NCI-H2171 treated with DMSO at 0.1 percent for 48 hours (cell line): ENCODE results near the gene ATG4D.

Experiments
- DNase-seq: peaks from one replicate; lab custom pipeline; 2025; lab: John Stamatoyannopoulos, UW

The ATG4D gene

DNA sequence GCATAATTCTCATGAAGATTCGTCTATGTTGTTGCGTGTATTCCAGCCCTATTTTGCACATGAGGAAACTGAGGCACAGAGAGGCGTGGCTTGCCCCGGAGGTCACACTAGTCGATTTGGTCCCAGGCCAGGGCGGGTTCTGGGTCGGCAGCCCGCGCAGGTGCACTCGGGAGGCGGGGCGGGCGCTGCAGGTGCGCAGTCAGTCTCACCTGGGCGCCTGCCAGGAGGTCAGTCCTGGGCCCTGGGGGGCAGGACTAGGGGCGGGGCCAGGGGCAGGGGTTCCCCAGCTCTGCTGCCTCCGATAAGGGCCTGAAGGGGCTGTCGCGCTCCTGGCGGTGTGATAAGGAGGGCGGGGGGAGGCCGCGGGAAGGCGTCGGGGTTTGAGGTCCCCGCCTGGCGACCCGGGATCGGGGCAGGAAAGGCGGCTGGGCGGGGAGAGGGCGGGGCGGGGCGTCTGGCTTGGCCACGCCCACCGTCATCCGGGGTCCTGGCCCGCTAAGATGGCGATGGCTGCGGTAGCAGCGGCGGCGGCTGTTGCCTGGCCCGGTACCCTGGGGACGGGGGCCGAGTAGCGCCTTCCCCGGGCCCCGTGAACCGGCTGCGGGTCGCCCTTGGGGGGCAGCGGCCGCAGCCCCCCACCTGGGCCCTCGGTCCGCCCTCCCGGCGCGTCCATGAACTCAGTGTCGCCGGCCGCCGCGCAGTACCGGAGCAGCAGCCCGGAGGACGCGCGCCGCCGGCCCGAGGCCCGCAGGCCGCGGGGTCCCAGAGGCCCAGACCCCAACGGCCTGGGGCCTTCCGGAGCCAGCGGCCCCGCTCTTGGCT, at the start of gene ATG4D:
Gene ATG4D (plus strand): TSS at position 485 of the 822 bp plus-strand sequence. CDS start 187 bp downstream, at position 672.
- peak; percentile 92 for DNase-seq

DNA sequence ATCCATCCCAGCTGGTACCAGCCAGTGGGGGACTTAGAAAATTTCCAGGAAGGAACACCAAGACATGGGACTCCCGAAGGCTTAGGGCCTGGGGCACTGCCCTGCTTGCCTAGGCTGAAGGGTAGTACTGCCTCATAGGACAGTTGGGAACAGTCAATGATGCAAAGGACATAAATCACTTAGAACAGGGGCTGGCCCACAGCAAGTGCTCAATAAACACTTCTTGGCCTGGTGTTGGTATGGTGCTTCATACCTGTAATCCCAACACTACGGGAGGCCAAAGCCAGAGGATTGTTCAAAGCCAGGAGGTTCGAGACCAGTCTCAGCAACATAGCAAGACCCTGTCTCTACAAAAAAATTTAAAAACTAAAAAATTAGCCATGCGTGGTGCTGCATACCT, 46.3 kb upstream of the ATG4D start:
- no peak for DNase-seq

GRCh38 chr19:10499550-10500246, 44.0 kb upstream of the ATG4D start:
- no peak for DNase-seq

DNA sequence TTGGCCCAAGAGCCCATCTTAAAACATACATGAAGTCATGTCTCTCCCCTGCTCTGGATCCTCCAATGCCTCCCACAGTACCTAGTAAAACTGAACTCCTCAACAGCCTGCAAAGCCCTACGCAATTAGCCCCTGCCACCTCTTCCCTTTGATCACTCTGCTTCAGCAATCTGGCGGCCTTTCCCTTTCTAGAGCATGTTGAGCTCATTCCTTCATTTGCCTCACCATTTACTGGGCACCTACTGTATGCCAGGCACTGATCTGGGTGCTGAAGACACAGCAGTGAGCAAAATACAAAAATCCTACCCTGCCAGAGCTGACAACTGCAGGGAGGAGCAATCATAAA, 43.5 kb upstream of the ATG4D start:
- DNase-seq, result no peak

- DNase-seq, result peak; percentile 32
Measured at GRCh38 chr19:10501971-10502523, 41.7 kb upstream of the ATG4D start.

GRCh38 chr19:10502524-10503001, 41.1 kb upstream of the ATG4D start:
- peak; percentile 89 for DNase-seq

- peak; percentile 65 for DNase-seq
Measured at GRCh38 chr19:10503002-10503789, 40.5 kb upstream of the ATG4D start, which contains the start of gene KEAP1. Gene KEAP1 (minus strand): TSS chr19:10503356. CDS start chr19:10500033, 3,323 bp downstream.

GRCh38 chr19:10505583-10506229, 38.0 kb upstream of the ATG4D start:
- peak; percentile 34 for DNase-seq

DNA sequence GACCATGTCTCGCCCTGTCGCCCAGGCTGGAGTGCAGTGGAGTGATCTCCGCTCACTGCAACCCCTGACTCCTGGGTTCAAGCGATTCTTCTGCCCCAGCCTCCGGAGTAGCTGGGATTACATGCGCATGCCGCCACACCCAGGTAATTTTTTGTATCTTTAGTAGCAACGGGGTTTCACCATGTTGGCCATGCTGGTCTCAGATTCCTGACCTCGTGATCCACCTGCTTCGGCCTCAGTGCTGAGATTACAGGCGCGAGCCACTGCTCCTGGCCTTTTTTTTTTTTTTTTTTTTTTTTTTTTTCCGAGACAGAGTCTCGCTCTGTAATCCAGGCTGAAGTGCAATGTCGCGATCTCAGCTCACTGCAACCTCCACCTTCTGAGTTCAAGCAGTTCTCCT, 35.7 kb upstream of the ATG4D start:
- no peak for DNase-seq

- DNase-seq, result no peak
Measured at GRCh38 chr19:10508707-10509106, 35.0 kb upstream of the ATG4D start.

- DNase-seq, result peak; percentile 16
Measured at GRCh38 chr19:10510301-10510802, 33.4 kb upstream of the ATG4D start.

DNA sequence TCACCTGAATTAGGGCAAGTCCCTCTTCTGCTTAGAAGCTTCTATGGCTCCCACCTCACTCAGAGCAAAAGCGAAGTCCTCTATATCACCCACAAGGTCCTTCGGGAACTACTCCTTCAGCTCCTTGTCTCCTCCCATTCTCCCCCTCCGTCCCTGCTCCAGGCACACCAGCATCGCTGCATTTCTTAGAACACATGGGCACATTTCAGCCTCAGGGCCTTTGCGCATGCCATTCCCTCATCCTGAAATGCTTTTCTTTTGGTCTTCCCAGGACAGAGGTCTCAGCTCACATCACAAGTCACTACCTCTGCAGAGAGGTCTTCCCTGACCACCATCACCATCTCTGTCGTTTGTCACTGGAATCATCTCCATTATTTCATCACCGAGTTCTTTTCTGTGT, 30.5 kb upstream of the ATG4D start:
- DNase-seq, result no peak

DNA sequence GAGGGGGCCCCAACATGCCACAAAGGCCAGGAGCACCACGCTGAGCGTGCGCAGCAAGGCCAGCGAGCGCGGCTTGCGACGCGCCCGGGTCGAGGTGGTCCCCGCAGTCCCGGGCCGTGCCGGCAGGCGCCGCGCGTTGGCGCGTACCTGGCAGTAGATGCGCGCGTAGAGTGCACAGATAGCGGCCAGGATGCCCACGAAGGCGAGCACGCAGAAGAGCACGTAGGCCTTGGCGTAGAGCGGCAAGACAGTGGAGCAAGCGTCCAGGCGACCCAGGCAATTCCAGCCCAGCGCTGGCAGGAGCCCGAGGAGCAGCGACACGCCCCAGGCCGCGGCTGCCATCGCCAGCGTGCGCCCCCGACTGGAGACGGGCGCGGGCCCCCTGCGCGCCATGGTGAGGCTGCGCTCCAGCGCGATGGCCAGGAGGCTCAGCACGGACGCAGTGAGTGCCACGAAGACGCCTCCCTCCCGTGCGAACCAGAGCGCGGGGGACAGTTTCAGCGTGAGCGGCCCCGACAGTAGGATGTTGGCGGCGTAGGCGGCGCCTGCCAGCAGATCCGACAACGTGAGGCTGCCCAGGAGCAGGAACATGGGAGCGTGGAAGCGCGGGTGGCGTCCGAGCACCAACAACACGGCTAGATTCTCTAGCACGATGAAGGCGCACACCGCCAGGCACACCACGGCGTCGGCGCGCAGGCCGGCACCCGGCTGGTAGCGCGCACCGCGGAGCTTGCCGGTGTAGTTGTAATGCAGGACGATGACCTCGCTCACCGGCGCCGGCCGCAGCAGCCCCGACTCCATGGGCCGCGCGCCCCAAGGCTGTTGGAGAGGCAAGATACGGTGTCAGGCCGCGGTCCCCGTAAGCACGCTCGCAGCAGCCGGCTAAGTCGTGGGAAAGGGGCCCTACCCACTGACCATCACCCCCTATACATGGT, 29.2 kb upstream of the ATG4D start:
- no peak for DNase-seq

GRCh38 chr19:10516064-10516385, 27.7 kb upstream of the ATG4D start:
- DNase-seq, result no peak

- DNase-seq, result peak; percentile 21
Measured at GRCh38 chr19:10516671-10517286, 26.9 kb upstream of the ATG4D start.

DNA sequence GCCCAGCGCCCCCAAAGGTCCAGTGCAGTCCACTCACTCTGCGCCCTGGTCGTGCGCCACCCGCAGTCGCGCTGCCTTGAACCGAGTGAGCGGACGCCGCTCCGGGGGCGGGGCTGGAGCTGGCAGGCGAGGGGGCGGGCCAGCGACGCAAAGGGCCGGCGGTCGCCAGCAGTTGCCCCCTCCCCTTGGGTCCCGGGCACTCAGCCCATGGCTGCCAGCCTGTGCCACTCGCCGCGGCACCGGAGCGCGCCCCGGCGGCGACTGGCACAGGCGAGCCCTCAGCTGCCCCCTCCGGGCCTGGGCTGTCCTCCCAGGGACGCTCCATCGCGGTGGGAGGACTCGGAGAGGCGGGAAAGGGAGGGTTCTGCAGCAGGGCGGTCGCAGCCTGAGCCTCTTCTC, 26.3 kb upstream of the ATG4D start, which contains the start of gene S1PR5:
Gene S1PR5 (minus strand): TSS at position 87 of the 399 bp plus-strand sequence. CDS start 2,436 bp downstream, outside the sequence.
- no peak for DNase-seq

- peak; percentile 63 for DNase-seq
Measured at GRCh38 chr19:10517760-10518443, 25.8 kb upstream of the ATG4D start.

GRCh38 chr19:10518444-10519361, 25.0 kb upstream of the ATG4D start:
- peak; percentile 97 for DNase-seq
